Adrenal gland (tissue), 12 donors: ENCODE results near the gene FOLR1. TPM values are rescaled to one million over a fixed set of nuclear protein-coding genes. Genes with fewer than 3 reads are reported as not detected.

ENCODE experiments used
- DNase-seq, 7 donors: peaks; one replicate each; pipeline ENCODE4 v3.0.0-alpha.2; 2019 to 2020
- H3K27ac ChIP-seq, 5 donors: fragments of 200-600 bp; sonication (generic) in 4 of 5; 1 replicate in 3 of 5; 2 replicates in 2 of 5; pipeline versions ENCODE4 v1.5.1 to v1.8.0; 2016 to 2020; ENCODE audit warnings: mild to moderate bottlenecking in 1 of 5
- H3K27me3 ChIP-seq: fragments of 200-600 bp; 2 replicates; pipeline ENCODE4 v1.8.0; 2021
- H3K36me3 ChIP-seq, 2 donors: fragments of 200-600 bp; replicated peaks in 1 of 2; 1 replicate in 1 of 2; 2 replicates in 1 of 2; pipeline versions ENCODE4 v1.5.1 to v1.8.0; 2018 to 2022
- H3K4me1 ChIP-seq, 2 donors: fragments of 200-600 bp; replicated peaks in 1 of 2; 1 replicate in 1 of 2; 2 replicates in 1 of 2; pipeline versions ENCODE4 v1.5.1 to v1.8.0; 2018 to 2021
- H3K4me3 ChIP-seq, 4 donors: fragments of 200-600 bp; sonication (generic) in 3 of 4; one replicate each; pipeline ENCODE4 v1.5.1; 2016 to 2018
- H3K9me3 ChIP-seq, 3 donors: fragments of 200-600 bp; sonication (generic) in 1 of 3; replicated peaks in 1 of 3; 1 replicate in 2 of 3; 2 replicates in 1 of 3; pipeline versions ENCODE4 v1.5.1 to v1.8.0; 2016 to 2021
- POLR2A ChIP-seq, 2 donors: fragments of 450-650 bp; IDR thresholded peaks; one replicate each; pipeline ENCODE4 v1.6.1; 2017; ENCODE audit warnings: antibody characterized with exemption in 2 of 2, mild to moderate bottlenecking in 2 of 2, moderate library complexity in 1 of 2
- WGBS, 4 donors: extraction: QIAGEN DNeasy Blood & Tissue Kit in 2 of 4; methylation state at CpG; one replicate each; pipeline versions ENCODE4 v1.1.5 to v1.1.7; 2013 to 2017; 5-methylcytosine and 5-hydroxymethylcytosine counted together
- intact Hi-C, 2 donors: fragments of 100-400 bp; cut with DNase I; formaldehyde crosslinking; loops; one replicate each; pipeline versions ENCODE4 v1.14.1 to v1.15.0; 2022 to 2023
- polyA plus RNA-seq, 3 donors: library from polyadenylated mRNA; stranded (reverse); fragments of 200-250 nt in 2 of 3; fragments of 350-450 nt in 1 of 3; fragmentation: Illumina TruSeq in 1 of 3; extraction: RNeasy Lipid Tissue Mini Kit (QIAGEN cat#74804) in 1 of 3; gene quantifications; one replicate each; pipeline ENCODE4 v1.2.3, GENCODE V29; 2013 to 2014
- total RNA-seq, 9 donors: library from RNA; depleted of rRNA in 4 of 9; stranded (reverse); fragments of >200 nt in 4 of 9; fragments of 120-200 nt in 1 of 9; fragmentation: NEBNext Ultra II Directional in 1 of 9; extraction: Animal tissue kit (Norgen Biotek cat#: 25700) in 1 of 9; gene quantifications; one replicate each; pipeline versions ENCODE4 v1.1.0 to v1.2.4, GENCODE V29; 2013 to 2023
- TF ChIP-seq, protein P1 (sequence below), 6 experiments: fragments of 450-650 bp in 4 of 6; fragments of 200-600 bp in 2 of 6; sonication (generic) in 1 of 6; IDR thresholded peaks; 1 replicate in 5 of 6; 2 replicates in 1 of 6; pipeline versions ENCODE4 v1.5.1 to v1.8.0; 2016 to 2021; ENCODE audit warnings: antibody characterized with exemption in 6 of 6, mild to moderate bottlenecking in 2 of 6, moderate library complexity in 1 of 6
- donor health status: healthy with polysubstance abuse.
- donor health status: Bipolar disorder and iron deficiency.
- donor health status: DM: yes; HTN: yes; CAD: no.
- donor health status: DM: no; HTN: no; CAD: no.
- donor health status: DM: no; HTN: no; CAD: no.
- donor health status: DM: yes; HTN: yes; CAD: no.

The FOLR1 gene
- total and polyA plus RNA-seq, 12 donors = 0.57 to 7.2 (median 1.4) TPM

DNA sequence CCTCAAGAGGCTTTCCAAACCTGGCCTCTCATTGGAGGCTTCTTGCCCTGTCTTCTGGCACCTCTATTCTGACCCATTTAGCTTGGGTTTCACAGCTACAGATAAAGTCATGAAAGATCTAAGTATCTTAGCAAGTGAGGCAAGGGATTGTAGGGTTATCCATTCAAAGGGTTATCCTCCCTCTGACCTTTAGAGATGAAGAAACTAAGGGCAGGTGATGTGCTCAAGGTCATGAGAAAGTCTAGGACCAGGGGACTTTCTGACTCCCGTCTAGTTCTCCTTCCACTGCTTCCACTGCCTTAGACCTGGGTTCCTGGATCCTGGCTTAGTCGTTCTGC, 44.8 kb downstream of the FOLR1 start:
- TF ChIP-seq POLR2A (IDR thresholded peaks at IDR 0.05) = no peak
- TF ChIP-seq, protein P1, sequence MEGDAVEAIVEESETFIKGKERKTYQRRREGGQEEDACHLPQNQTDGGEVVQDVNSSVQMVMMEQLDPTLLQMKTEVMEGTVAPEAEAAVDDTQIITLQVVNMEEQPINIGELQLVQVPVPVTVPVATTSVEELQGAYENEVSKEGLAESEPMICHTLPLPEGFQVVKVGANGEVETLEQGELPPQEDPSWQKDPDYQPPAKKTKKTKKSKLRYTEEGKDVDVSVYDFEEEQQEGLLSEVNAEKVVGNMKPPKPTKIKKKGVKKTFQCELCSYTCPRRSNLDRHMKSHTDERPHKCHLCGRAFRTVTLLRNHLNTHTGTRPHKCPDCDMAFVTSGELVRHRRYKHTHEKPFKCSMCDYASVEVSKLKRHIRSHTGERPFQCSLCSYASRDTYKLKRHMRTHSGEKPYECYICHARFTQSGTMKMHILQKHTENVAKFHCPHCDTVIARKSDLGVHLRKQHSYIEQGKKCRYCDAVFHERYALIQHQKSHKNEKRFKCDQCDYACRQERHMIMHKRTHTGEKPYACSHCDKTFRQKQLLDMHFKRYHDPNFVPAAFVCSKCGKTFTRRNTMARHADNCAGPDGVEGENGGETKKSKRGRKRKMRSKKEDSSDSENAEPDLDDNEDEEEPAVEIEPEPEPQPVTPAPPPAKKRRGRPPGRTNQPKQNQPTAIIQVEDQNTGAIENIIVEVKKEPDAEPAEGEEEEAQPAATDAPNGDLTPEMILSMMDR (IDR thresholded peaks at IDR 0.05) = no peak
- peak in 1 of 7 donors; percentile 43 for DNase-seq
- H3K9me3 ChIP-seq = no peaks in the 10 kb centered on the region
- no peak overlapping the region for H3K27ac ChIP-seq
- H3K4me1 ChIP-seq = peaks cover 21 to 31% of the 10 kb centered on the region in 2 donors
- no peak overlapping the region for H3K4me3 ChIP-seq
- 80 to 96% (median 82%) methylated on average over 1 to 2 of the region's 2 CpGs for WGBS, 4 donors
- intact Hi-C loops = loop anchor here in 1 of 2 donors (10.0 kb wide), 1 partner anchor 222 kb away; no protein-coding TSS in a partner anchor
- H3K27me3 ChIP-seq = no peaks in the 10 kb centered on the region
- H3K36me3 ChIP-seq = peaks cover 0 to 59% of the 10 kb centered on the region in 2 donors

DNA sequence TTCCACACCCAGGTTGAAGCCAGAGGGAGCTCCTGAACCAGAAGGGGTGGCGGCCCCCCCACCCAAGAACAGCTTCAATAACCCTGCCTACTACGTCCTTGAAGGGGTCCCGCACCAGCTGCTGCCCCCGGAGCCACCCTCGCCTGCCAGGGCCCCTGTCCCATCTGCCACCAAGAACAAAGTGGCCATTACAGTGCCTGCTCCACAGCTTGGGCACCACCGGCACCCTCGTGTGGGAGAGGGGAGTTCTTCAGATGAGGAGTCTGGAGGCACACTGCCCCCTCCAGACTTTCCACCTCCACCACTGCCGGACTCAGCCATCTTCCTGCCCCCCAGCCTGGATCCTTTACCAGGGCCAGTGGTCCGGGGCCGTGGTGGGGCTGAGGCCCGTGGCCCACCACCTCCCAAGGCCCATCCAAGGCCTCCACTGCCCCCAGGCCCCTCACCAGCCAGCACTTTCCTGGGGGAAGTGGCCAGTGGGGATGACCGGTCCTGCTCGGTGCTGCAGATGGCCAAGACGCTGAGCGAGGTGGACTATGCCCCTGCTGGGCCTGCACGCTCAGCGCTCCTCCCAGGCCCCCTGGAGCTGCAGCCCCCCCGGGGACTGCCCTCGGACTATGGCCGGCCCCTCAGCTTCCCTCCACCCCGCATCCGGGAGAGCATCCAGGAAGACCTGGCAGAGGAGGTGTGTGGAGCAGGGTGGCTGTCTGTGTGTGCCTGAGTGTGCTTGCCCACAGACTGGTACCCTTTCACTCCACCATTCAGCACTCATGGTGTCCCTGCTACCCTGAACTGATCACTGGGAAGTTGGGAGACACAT, 45.4 kb downstream of the FOLR1 start:
- H3K4me3 ChIP-seq = no peak overlapping the region
- peaks cover 0 to 54% of the 10 kb centered on the region in 2 donors for H3K36me3 ChIP-seq
- DNase-seq = peak in 2 of 7 donors; percentile 30 to 63
- intact Hi-C loops = loop anchor here in 1 of 2 donors (10.0 kb wide), 1 partner anchor 223 kb away; no protein-coding TSS in a partner anchor
- H3K27me3 ChIP-seq = no peaks in the 10 kb centered on the region
- H3K4me1 ChIP-seq = peaks cover 21 to 29% of the 10 kb centered on the region in 2 donors
- TF ChIP-seq, protein P1 (IDR thresholded peaks at IDR 0.05) = no peak
- TF ChIP-seq POLR2A (IDR thresholded peaks at IDR 0.05) = peak in 1 of 2 donors; percentile 7
- peak overlapping the region in 1 of 5 donors; percentile 67 for H3K27ac ChIP-seq
- 72 to 90% (median 81%) methylated on average over 2 to 22 of the region's 22 CpGs for WGBS, 4 donors
- H3K9me3 ChIP-seq = no peaks in the 10 kb centered on the region

DNA sequence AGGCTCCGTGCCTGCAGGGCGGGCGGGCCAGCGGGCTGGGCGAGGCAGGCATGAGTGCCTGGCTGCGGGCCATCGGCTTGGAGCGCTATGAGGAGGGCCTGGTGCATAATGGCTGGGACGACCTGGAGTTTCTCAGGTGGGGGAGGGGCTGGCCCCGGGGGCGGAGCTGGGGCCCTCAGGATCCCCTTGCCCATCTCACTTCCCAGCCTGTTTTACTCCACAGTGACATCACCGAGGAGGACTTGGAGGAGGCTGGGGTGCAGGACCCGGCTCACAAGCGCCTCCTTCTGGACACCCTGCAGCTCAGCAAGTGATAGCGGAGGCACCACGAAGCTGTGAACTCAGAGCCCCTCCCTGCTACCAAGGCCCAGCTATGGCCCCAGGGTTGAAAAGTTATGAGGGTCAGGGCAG, 46.1 kb downstream of the FOLR1 start:
- H3K4me3 ChIP-seq = no peak overlapping the region
- H3K4me1 ChIP-seq = peaks cover 21 to 24% of the 10 kb centered on the region in 2 donors
- no peak for TF ChIP-seq POLR2A (IDR thresholded peaks at IDR 0.05)
- TF ChIP-seq, protein P1 (IDR thresholded peaks at IDR 0.05) = peak; percentile 26 to 78 (median 59)
- H3K36me3 ChIP-seq = peaks cover 0 to 46% of the 10 kb centered on the region in 2 donors
- H3K9me3 ChIP-seq = no peaks in the 10 kb centered on the region
- peaks cover 6% of the 10 kb centered on the region for H3K27me3 ChIP-seq
- 48 to 51% (median 49%) methylated on average over 11 to 16 of the region's 16 CpGs for WGBS, 4 donors
- H3K27ac ChIP-seq = peak overlapping the region in 2 of 5 donors; percentile 10 to 67
- peak; percentile 66 to 88 (median 72) for DNase-seq
- intact Hi-C loops = loop anchor here in 1 of 2 donors (10.0 kb wide), 1 partner anchor 223 kb away; no protein-coding TSS in a partner anchor

DNA sequence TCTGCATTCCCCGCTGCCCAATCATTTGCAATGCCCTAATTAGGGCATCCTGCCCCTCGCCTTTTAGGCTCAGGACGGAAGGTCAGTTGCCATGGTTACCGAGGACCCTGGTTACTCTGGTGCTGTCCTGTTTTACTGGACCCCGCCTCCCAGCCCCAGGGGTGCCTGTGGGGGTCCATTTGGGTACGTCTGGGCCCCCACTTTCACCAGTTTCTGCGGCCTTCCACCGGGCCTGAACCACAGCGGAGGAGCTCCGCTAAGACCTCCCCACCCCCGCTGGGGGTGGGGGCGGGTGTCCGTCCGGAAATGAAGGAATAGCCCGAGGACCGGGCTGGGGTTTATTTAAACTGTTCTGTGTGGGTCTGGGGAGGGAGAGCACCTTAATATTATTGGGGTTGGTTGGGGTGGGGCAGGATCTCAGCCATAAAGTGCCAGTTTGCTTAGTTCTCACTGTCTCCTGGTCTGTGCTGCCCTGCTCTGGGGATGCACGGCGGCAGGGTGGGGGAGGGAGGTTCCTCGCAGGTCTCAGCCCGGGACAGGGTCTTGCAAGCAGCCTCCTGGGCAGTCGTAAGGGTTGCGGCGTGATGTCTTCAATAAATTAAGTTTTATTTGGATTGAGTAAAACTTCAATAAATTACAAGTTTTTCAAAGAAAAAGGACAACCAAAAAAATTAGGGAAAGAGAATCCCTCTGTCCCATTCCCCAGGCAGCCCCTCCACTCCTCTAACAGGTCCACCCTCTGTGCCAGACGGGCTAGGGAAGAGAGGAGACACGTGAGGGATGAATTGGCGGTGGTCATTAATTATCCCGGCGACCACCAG, 46.8 kb downstream of the FOLR1 start:
- Histone ChIP-seq H3K27ac (peak overlapping the region in 3 of 5 donors; percentile 46 to 73 (median 67)), H3K27me3 (peaks cover 12% of the 10 kb centered on the region), H3K9me3 (no peaks in the 10 kb centered on the region), H3K4me3 (peak overlapping the region in 1 of 4 donors; percentile 54), H3K4me1 (peaks cover 21 to 25% of the 10 kb centered on the region in 2 donors), H3K36me3 (peaks cover 0 to 40% of the 10 kb centered on the region in 2 donors)
- 61 to 70% (median 68%) methylated on average over 25 to 28 of the region's 28 CpGs for WGBS, 4 donors
- intact Hi-C loops = loop anchor here in 1 of 2 donors (10.0 kb wide), 1 partner anchor 224 kb away; no protein-coding TSS in a partner anchor
- TF ChIP-seq, protein P1 (IDR thresholded peaks at IDR 0.05) = no peak
- TF ChIP-seq POLR2A (IDR thresholded peaks at IDR 0.05) = no peak
- peak in 2 of 7 donors; percentile 43 to 62 for DNase-seq
